GM18907 (cell line): Measurements from ENCODE around the gene POLN.

Experiments used
- ATAC-seq: cut with Tn5 transposase; IDR thresholded peaks from one replicate; pipeline ENCODE4 v1.9.1; 2021; ENCODE audit warnings: mild to moderate bottlenecking, moderate library complexity; ENCODE audit not compliant: unreplicated experiment

POLN gene

DNA sequence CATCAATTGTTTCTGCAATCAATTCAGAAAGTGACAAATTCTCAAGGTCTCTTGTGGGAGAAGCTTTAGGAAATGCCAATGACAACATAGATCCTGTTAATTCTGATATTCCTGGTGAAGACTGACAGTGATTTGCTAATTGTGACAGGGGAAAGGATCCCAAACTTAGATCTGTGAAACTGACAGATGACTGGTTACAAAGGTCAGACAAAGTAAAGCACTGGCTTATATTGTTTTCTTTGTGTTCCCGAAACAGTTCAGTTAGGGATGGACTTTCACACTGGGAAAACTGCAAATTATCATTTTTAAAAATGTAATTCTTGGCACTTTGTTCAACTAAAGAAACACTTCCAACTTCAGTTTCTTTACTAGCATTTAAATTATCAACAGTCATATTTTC is 152.7 kb downstream of the POLN start:
- no peak for ATAC-seq

DNA sequence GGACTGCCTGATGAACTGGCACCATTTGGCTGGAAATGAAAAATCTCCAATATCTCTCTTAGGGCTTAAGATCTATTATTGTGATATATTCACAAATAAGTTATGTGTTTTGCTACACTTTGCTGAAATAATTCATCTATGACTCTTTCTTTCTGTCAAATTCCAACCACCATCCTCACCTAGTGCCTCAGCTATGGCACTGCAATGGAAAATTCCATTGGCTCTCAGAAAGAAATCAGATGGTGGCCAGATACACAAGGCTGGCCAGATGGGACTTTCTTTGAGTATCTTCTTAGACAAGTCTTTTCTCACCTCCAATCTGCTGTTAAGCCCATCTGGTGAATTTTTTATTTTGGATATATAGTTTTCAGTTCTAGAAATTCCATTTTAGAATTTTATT is 154.8 kb downstream of the POLN start:
- no peak for ATAC-seq

DNA sequence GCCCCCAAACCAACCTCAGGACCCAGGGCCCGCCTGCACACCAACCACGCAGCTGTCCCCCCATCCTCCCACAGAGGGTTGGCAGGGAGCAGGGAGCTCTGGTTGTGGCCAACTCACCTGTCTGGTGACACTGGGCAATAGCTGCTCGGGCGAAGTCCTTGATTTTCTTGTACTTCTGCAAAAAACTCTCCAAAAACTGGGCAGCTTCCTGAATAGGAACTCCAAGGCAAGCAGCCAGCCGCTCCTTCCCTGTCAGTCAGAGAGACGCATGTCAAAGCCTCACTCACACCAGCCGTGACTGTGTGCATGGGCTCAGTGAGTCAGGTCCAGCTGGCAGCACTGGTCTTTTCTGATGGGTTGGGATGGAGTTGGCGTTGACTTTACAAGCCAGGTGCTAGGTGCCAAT is 156.4 kb downstream of the POLN start:
- ATAC-seq, result no peak

DNA sequence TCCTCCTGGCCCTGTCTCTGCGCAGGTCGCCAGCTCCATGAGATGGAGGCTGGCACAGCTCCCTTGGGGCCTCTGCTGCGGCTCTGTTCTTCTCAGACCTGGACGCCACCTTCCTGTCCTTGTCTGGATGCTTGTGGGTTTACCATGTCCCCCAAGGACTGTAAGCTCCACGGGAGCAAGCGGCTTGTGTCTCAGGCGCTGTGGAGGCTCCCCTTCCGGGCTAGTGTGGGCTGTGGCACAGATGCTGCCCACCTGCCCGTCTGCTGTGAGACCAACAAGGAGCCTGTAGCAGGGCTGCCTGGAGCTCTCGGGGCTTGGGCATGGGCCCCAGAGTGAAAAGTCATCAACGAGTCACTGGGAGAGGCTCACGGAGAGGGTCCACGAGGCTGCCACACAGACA is 157.6 kb downstream of the POLN start:
- no peak for ATAC-seq

DNA sequence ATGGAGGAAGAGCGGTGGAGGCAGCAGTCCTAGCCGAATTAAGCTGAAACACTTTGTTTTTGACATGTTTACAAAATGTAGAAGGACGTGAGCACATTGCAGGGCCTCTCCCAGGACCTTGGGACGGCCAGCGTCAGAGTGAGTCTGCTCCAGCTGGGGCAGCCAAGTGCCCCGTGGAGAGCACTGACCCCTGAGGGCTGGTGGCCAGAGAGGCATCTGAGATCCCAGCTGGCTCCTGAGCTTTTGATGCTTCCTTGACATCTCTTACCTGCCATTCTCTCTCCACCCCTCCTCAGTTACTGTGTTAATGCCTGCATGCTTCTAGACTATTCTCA is 158.1 kb downstream of the POLN start:
- no peak for ATAC-seq

DNA sequence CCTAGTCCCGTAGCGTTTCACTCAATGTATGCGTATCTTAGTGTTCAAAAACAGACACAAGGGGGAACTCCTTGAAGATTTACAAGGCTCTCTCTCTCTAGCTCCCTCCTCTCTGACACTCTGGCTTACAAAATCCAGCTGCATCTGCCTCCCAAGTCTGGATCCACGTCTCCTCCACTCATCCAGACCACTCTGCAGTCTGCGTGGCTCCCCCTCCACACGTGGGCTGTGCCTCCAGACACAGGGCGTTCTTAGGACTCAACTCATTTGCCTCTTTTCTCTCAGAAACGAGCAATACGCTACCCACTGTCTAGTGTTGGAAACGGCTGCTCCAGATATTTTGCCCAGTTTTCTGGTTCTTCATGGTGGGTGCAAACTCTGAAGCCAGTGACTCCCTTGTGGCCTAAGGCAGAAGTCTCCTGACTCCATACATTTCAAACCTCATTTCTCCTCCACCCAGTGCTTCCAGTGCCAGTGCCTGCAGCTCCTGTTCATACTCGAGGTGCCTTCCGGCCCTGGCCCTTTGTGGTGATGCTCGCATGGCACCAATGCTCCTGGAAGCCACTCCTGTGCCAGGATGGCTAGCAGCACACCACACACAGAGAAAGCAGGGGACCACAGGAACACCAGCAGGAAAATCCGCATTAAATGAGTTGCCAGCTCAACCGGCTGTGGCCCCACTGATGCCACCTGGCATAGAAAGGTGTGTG is 158.7 kb downstream of the POLN start:
- ATAC-seq, result no peak

DNA sequence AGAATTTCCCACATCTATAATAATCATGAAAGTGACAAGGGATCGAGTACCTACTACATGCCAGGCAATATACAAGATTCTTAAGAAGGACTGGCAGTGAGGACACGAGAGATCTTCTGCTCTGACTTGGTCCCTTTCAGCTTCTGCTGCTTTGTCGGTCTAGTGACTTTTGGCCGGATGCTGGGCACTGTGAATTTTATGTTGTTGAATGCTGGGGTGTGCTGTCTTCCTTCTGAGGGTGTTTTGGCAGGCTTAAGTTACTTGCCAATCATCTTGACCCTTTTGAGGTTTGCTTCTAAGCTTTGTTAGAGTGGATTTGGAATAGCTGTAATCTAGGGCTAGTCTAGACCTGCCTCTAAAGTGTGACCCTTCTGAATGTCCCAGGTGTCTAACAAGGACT is 159.3 kb downstream of the POLN start:
- no peak for ATAC-seq

DNA sequence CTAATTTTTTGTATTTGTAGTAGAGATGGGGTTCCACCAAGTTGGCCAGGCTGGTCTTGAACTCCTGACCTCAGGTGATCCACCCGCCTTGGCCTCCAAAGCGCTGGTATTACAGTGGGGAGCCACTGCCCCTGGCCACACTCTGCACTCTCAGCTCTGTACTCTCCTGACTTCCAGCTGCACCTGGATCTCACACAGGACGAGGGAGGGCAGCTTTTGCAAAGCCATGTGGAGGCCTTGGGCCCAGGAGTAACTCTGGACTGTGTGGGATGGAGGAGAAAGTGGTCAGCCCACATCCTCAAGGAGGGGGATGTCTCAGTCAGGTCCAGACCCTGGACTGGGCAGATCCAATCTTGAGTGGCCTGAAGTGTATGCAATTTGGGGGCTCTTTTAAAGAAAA is 159.8 kb downstream of the POLN start:
- no peak for ATAC-seq

DNA sequence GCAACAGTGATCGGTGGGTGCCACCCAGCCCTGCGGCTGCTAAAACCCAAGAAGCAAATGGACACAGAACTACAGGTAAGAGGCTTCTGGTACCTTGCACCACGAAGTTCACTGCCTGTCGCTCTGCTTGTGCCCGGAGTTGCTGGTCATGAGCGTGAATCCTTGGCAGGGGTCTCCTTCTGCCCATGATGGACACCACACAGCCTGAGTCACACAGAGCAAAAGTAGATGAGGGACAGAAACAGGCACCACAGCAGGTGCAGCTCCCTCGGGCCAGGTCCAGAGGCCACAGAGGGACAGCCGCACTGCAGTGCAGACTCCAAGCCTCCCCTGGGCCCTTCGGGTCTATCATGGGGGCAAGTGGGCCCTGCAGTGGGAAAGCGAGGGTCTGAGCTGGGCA is 160.4 kb downstream of the POLN start:
- no peak for ATAC-seq

DNA sequence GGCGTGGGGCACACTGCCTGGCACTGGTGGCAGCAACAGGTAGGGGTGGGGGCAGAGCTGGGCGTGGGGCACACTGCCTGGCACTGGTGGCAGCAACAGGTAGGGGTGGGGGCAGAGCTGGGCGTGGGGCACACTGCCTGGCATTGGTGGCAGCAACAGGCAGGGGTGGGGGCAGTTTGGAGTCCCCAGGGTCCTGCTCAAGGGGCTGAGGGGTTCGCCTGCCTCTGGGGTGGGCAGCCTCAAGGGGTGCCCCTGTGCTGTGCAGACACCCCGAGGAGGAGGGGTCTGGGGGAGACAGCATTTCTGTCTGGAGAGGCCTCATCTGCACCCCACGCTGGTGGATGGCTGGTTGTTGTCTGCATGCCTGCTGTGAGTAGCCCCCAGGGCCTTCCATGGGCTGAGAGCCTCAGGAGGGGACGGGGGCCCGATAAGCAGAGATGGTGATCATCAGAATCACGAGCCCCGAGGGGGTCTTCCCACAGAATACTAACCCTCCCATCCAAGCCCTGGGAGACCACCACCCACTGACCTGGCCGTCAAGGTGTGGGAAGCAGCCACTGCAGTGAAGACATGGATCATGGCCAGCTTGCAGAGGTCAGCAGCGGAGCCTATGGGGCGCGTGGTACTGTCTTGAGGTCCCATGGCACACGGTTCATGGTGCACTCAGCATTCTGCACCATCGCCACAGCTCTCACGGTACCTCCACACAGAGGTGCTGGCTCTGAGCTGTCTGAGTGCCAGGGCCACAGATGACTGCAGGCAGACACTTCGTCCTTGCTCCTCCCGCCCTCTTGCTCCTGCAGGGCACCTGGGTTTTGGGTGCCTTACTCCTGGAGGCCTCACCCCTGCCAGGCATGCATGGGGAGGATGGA is 161.3 kb downstream of the POLN start:
- no peak for ATAC-seq

DNA sequence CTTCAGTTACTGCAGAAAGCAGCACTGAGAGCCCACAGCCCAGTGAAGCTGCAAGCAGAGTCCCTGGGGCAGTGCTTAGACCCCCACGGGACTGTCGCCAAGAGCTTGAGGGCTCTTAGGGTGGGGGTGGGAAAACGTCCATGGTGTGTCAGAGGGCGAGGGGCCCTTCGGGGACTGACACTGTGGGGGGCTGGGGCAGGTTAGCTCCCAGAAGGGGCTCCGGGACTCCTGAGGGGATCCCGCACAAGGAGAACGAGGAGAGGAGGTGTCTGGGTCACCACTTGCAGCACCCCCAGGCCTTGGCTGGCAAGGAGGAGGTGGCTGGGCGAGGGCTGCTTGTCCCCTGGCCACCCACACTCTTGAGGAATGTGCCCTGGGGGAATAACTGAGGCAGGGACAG is 162.0 kb downstream of the POLN start:
- ATAC-seq, result no peak

DNA sequence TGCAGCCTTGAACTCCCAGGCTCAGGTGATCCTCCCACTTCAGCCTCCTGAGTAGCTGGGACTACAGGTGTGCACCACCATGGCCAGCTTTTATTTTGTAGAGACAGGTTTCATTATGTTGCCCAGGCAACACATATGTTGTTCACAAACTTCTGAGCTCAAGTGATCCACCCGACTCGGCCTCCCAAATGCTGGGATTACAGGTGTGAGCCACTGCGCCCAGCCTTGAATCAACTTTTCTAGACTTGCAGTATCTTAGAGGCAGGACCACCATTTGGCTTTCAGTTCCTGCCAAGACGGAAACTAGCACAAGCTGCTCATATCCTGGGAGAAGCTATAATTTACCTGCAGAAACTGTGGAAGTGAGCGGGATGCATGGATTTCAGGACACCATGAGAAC is 162.9 kb downstream of the POLN start:
- no peak for ATAC-seq

DNA sequence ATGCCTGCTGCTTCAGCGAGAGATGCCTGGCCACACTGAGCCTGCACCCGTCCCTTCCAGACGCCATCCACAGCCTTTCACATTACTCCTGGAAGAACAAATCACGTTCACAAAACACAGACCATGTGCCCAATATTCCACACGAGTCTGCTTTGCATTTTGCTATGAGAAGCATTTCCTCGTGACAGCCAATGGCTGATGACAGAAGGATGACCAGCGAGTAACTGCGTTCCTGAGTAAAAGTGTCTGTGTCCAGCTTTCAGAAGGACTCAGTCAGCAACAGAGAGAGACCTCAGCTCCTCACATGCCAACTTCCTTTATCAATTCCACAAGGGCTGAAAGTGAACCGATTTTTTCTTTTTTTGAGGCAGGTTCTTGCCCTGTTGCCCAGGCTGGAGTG is 163.3 kb downstream of the POLN start:
- ATAC-seq, result no peak

DNA sequence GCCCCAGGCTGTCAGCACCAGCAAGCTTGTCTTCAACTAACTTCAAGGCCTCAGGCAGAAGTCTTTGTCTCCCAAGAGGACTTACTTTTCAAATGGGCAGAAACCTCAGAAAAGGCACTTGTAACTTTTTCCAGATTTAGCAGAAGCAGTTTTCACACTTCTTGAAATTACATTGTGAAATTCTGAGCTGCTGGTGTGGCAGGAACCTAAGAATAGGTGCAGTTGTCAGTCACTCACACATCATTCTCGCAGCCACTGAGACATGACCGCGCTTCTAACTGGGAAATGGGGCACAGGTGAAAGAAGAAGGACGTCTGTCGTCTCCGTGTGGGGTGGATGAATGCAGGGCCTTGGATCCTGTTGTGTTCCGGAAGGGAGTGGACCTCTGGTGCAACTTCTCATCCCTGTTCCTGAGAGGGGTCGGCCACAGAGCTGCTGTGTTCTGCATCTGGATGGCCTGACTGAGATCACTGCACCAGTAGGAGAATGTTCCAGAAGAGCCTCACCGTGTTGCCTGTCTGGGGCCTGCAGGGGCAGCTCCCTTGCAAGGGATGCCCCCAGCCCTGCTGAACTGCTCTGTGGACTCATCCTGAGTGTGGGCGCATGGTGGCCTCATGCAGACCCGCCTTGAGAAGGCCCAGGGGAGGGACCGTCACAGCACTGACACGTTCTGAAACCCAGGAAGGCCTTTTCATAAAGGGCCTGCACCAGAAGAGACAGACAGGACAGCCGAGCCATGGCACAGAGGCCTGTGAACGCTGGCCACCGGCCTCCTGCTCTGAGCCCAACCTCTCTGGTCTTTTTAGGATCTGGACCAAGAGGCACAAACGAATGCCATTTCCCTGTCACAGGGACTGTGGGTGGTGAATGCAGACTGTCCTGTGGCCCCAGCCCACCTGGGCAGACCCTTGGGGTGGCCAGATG is 164.1 kb downstream of the POLN start:
- no peak for ATAC-seq

DNA sequence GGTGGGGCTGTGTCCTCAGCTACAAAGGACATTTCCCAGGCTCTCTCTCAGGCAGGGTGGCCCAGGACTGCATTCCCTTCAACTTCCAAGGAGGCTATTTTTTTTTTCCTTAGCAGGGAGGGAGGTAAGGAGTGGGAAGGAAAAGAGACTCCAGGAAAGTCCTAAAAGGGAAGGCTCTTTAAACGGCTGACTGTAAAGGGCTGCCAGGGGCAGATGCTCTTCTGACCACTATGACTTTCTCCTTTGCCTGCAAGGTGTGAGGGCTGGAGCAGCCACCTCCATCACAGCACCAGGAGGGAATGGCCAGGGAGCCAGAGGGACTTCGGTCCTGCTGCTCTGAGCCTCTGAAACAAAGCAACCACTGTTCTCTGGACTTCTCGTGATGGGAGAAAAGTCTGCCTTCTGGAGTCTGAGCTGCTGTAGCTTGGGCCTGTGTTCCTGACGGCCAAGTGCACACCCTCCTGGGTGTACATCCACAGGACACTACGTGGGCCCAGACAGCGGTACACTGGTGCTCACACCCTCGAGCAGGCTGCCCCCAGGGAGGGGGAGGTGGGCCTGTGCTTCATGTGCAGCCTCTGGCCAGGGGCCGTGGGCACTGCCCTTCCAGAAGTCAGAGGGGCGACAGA is 164.9 kb downstream of the POLN start:
- no peak for ATAC-seq

DNA sequence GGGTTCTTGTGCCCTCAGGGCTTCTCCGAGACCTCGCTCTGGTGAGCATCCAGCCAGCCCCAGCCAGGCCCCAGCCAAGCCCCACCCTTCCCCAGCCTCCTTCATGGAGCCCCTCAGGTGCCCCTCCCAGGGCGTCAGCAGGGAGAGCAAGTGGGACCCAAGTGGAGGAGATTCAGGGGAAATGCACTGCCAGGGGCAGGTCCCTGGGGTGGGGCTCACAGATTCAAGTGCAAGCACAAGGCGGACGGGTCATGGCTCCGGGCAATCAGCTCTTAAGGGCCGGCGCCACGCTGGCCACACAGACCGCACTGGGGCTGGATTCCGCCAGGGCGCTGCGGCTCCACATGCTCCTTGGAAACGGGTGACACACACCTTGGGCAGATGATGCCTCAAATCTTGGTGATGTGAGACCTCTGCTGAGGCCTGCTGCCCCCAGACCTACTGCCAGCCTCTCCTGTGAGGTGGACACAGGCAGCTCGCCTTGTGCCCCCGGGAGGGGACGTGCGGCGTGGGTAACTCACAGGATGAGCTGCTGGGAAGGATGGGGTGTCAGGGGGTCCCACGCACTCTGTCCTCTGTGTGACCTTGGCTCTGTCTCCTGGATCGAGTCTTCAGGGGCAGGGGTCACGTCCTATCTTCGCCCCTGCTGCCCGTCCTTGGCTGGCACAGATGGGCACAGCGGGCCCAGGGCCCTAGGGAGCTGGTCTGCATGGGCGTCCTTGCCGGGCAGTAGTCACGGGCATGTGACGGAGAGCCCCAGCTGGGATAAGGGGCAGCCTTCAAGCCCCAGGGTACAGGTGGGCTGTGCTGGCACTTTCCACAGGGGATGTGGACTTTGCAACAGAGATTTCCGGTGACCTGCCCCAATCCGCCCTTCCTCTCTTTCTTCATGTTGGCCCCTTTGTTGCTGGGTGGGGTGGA is 165.7 kb downstream of the POLN start:
- ATAC-seq, result no peak

DNA sequence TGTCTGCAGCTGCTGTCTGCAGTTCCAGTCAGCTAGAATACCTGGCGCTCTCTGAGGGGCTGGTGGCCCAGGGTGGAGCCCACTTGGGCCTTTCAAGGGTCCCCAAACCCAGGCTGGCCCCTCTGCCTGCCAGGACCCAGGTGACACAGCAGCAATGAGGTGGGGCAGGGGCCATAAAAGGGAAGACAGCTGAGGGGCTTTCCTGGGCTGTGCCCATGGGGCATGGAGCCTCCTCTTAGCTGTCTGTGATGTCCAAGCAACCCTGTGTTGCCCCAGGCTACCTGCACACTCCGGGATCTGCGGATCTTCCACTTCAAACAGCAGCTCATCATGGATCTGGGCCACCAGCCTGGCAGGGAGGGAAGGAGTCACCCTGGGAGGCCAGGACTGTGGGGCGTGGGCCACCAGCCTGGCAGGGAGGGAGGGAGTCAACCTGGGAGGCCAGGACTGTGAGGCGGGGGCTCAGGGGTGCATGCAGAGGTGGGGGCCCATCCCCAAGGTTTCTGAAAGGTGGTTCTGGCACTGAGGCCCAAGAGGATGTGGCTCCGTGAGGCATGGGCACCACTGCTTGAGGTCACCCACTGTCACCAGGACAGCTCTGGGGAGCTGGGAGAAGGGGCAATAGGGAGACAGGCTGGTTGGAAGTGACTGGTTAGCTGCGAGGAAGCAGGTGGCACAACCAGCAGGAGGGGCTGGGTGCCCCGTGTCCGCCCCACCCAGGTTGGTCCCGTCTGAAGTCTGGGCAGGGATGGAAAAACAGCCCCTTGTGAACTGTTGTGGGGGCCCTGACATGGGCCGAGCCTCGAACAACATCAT is 166.5 kb downstream of the POLN start:
- no peak for ATAC-seq

DNA sequence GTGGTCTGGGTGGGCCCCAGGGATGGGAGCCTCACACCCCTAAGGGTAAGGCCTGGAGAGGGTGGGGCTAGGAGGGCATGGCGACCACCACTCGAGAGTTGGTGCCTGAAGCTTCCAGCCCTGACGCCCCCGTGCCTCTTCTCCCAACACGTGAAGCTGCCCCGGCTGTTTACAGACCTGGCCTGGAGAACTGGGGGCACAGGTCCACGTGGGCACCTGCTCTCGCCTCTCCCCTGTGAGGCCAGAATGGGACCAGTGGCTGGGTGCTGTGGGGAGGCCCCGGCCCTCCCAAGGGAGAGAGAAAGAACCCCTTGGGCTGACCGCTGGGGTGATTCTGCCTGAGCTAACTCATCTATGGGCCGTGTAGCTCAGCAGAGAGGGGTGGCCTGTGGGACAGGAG is 167.3 kb downstream of the POLN start:
- no peak for ATAC-seq

DNA sequence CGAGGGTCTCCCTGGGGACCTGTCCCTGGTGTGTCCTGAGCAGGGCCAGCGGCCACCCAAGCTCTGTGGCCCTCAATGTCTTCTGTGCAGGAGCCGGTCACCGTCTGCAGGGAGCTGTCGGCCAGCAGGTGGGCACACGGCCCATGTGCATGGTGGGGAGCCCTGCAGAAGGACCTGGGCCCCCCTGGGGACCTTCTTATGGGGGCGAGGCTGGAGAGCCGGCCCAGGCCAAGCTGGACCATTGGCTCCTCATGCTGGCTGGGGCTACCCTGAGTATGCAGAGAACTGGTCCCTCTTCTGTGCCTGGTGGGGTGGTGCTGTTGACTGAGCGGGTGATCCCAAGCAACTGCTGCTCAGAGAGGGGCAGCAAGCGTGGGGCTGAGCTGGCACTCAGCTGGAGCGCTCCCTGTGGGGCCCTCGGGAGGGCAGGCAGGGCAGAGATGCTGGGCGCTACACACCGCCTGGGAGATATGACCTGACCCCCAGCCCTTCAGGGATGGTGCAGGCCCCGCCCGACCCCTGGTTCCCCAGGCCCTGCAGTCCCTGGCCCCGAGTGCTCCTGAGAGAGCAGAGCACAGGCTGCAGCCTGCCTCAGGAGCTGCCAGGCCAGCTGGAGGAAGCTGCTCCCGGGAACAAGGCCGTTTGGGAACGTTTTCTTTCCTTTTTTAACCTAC is 168.0 kb downstream of the POLN start:
- no peak for ATAC-seq
